Airway epithelial cell (primary cell): ENCODE results near the gene KRTAP22-2. TPM values are rescaled to one million over a fixed set of nuclear protein-coding genes. Genes with fewer than 3 reads are reported as not detected.

Experiments
- total RNA-seq: library from RNA; depleted of rRNA; stranded (reverse); fragments of >200 nt; gene quantifications from 2 replicates; pipeline ENCODE4 v1.2.3, GENCODE V29; 2015

KRTAP22-2 gene
- total RNA-seq: not detected in 2 replicates

GRCh38 chr21:30590297-30590696 is at the start of gene KRTAP22-2:
Gene KRTAP22-2, minus strand, starts transcription at chr21:30590397.

GRCh38 chr21:30634906-30635305 is 44.7 kb upstream of the KRTAP22-2 start, which contains the start of gene KRTAP20-2:
Gene KRTAP20-2, plus strand, starts transcription at chr21:30635206. Its CDS starts 58 bp downstream, at chr21:30635264.

GRCh38 chr21:30620522-30620921 is 30.3 kb upstream of the KRTAP22-2 start, which contains the start of gene KRTAP20-4:
Gene KRTAP20-4, plus strand, starts transcription at chr21:30620627.

GRCh38 chr21:30616125-30616524 is 25.9 kb upstream of the KRTAP22-2 start, which contains the start of gene KRTAP20-1:
Gene KRTAP20-1, plus strand, starts transcription at chr21:30616425. Its CDS starts 30 bp downstream, at chr21:30616455.

GRCh38 chr21:30613836-30614235 is 23.6 kb upstream of the KRTAP22-2 start, which contains the start of gene KRTAP6-1:
Gene KRTAP6-1, minus strand, starts transcription at chr21:30613930. Its CDS starts 26 bp downstream, at chr21:30613904.

GRCh38 chr21:30600787-30601186 is 10.6 kb upstream of the KRTAP22-2 start, which contains the start of gene KRTAP22-1:
Gene KRTAP22-1, plus strand, starts transcription at chr21:30601087.

GRCh38 chr21:30598802-30599201 is 8.6 kb upstream of the KRTAP22-2 start, which contains the start of gene KRTAP6-2:
Gene KRTAP6-2, minus strand, starts transcription at chr21:30598902. Its CDS starts 28 bp downstream, at chr21:30598874.

GRCh38 chr21:30592140-30592539 is 1.9 kb upstream of the KRTAP22-2 start, which contains the start of gene KRTAP6-3:
Gene KRTAP6-3, plus strand, starts transcription at chr21:30592440. Its CDS starts 6 bp downstream, at chr21:30592446.

GRCh38 chr21:30561264-30561895 is 28.8 kb downstream of the KRTAP22-2 start, which contains the start of gene KRTAP19-7:
Gene KRTAP19-7, minus strand, starts transcription at chr21:30561314. Its CDS starts 25 bp downstream, at chr21:30561289.

GRCh38 chr21:30541764-30542163 is 48.4 kb downstream of the KRTAP22-2 start, which contains the start of gene KRTAP19-6:
Gene KRTAP19-6, minus strand, starts transcription at chr21:30541864. Its CDS starts 31 bp downstream, at chr21:30541833.

Other genes starting within 250 kb of the KRTAP22-2 start
- not detected in 2 replicates for gene KRTAP23-1, start 241.8 kb downstream of the KRTAP22-2 start, total RNA-seq
- not detected in 2 replicates for gene KRTAP13-2, start 218.1 kb downstream of the KRTAP22-2 start, total RNA-seq
- gene KRTAP13-1, start 194.4 kb downstream of the KRTAP22-2 start, total RNA-seq: not detected in 2 replicates
- gene KRTAP13-3, start 164.5 kb downstream of the KRTAP22-2 start, total RNA-seq: not detected in 2 replicates
- gene KRTAP13-4, start 160.2 kb downstream of the KRTAP22-2 start, total RNA-seq: not detected in 2 replicates
- gene KRTAP15-1, start 150.1 kb downstream of the KRTAP22-2 start, total RNA-seq: not detected in 2 replicates
- gene KRTAP19-1, start 110.0 kb downstream of the KRTAP22-2 start, total RNA-seq: not detected in 2 replicates
- not detected in 2 replicates for gene KRTAP19-2, start 103.0 kb downstream of the KRTAP22-2 start, total RNA-seq
- gene KRTAP19-3, start 98.4 kb downstream of the KRTAP22-2 start, total RNA-seq: not detected in 2 replicates
- gene KRTAP19-4, start 93.2 kb downstream of the KRTAP22-2 start, total RNA-seq: not detected in 2 replicates
- not detected in 2 replicates for gene KRTAP19-5, start 88.3 kb downstream of the KRTAP22-2 start, total RNA-seq
- gene KRTAP19-6, start 48.5 kb downstream of the KRTAP22-2 start, total RNA-seq: not detected in 2 replicates
- gene KRTAP19-7, start 29.1 kb downstream of the KRTAP22-2 start, total RNA-seq: not detected in 2 replicates
- gene KRTAP6-3, start 2.0 kb upstream of the KRTAP22-2 start, total RNA-seq: not detected in 2 replicates
- not detected in 2 replicates for gene KRTAP6-2, start 8.5 kb upstream of the KRTAP22-2 start, total RNA-seq
- gene KRTAP22-1, start 10.7 kb upstream of the KRTAP22-2 start, total RNA-seq: not detected in 2 replicates
- not detected in 2 replicates for gene KRTAP6-1, start 23.5 kb upstream of the KRTAP22-2 start, total RNA-seq
- gene KRTAP20-1, start 26.0 kb upstream of the KRTAP22-2 start, total RNA-seq: not detected in 2 replicates
- gene KRTAP20-4, start 30.2 kb upstream of the KRTAP22-2 start, total RNA-seq: not detected in 2 replicates
- gene KRTAP20-2, start 44.8 kb upstream of the KRTAP22-2 start, total RNA-seq: not detected in 2 replicates
- not detected in 2 replicates for gene KRTAP20-3, start 52.5 kb upstream of the KRTAP22-2 start, total RNA-seq
- gene KRTAP21-3, start 128.4 kb upstream of the KRTAP22-2 start, total RNA-seq: not detected in 2 replicates
- gene KRTAP21-2, start 156.9 kb upstream of the KRTAP22-2 start, total RNA-seq: not detected in 2 replicates
- not detected in 2 replicates for gene KRTAP21-1, start 165.0 kb upstream of the KRTAP22-2 start, total RNA-seq
- gene KRTAP8-1, start 222.9 kb upstream of the KRTAP22-2 start, total RNA-seq: not detected in 2 replicates
- not detected in 2 replicates for gene KRTAP7-1, start 239.4 kb upstream of the KRTAP22-2 start, total RNA-seq